HG03342 (cell line): ENCODE results near the gene PHKB.
"Not testable (repeated sequence)": the region's sequence is repeated elsewhere in the genome, so short reads cannot be mapped to it uniquely, and the experiment has no call there.

Experiments used
- ATAC-seq: cut with Tn5 transposase; IDR thresholded peaks from one replicate; pipeline ENCODE4 v1.9.1; 2021; ENCODE audit warnings: mild to moderate bottlenecking, moderate library complexity; ENCODE audit not compliant: unreplicated experiment

The PHKB gene

GRCh38 chr16:47468070-47468689 lies 7.0 kb downstream of the PHKB start:
- not testable (repeated sequence) for ATAC-seq

- no peak for ATAC-seq
Observed at GRCh38 chr16:47469227-47469626, 8.1 kb downstream of the PHKB start.

GRCh38 chr16:47470211-47470610 lies 9.1 kb downstream of the PHKB start:
- ATAC-seq = no peak

- no peak for ATAC-seq
Observed at GRCh38 chr16:47470810-47471209, 9.7 kb downstream of the PHKB start.

GRCh38 chr16:47473004-47473403 lies 11.9 kb downstream of the PHKB start:
- not testable (repeated sequence) for ATAC-seq

GRCh38 chr16:47473792-47474191 lies 12.7 kb downstream of the PHKB start:
- ATAC-seq = no peak

- no peak for ATAC-seq
Observed at GRCh38 chr16:47475786-47476185, 14.7 kb downstream of the PHKB start.

GRCh38 chr16:47476654-47477345 lies 15.7 kb downstream of the PHKB start:
- ATAC-seq = no peak

- no peak for ATAC-seq
Observed at GRCh38 chr16:47477679-47478078, 16.5 kb downstream of the PHKB start.

GRCh38 chr16:47480410-47480809 lies 19.3 kb downstream of the PHKB start:
- ATAC-seq = no peak

GRCh38 chr16:47481698-47482374 lies 20.7 kb downstream of the PHKB start:
- no peak for ATAC-seq

GRCh38 chr16:47483616-47484015 lies 22.5 kb downstream of the PHKB start:
- no peak for ATAC-seq

GRCh38 chr16:47486856-47487255 lies 25.7 kb downstream of the PHKB start:
- peak; percentile 62 for ATAC-seq

GRCh38 chr16:47488051-47488450 lies 26.9 kb downstream of the PHKB start:
- no peak for ATAC-seq

GRCh38 chr16:47490471-47490870 lies 29.3 kb downstream of the PHKB start:
- ATAC-seq = no peak

GRCh38 chr16:47492036-47492427 lies 30.9 kb downstream of the PHKB start:
- no peak for ATAC-seq

GRCh38 chr16:47492428-47493377 lies 31.6 kb downstream of the PHKB start:
- peak; percentile 83 for ATAC-seq

- ATAC-seq = peak; percentile 36
Observed at GRCh38 chr16:47493381-47494337, 32.5 kb downstream of the PHKB start.

GRCh38 chr16:47499080-47499699 lies 38.1 kb downstream of the PHKB start:
- ATAC-seq = no peak
